ENCODE data around the gene TSEN54.
"Not testable (repeated sequence)": the region's sequence is repeated elsewhere in the genome, so short reads cannot be mapped to it uniquely, and the experiment has no call there.

Gene TSEN54

GRCh38 chr17:75518983-75519537 lies 2.7 kb downstream of the TSEN54 start:
- DNase-seq = no peak

GRCh38 chr17:75520413-75520812 lies 4.1 kb downstream of the TSEN54 start:
- DNase-seq = not testable (repeated sequence)

GRCh38 chr17:75521290-75521689 lies 5.0 kb downstream of the TSEN54 start:
- no peak for DNase-seq

- no peak for DNase-seq
These were observed 5.8 kb downstream of the TSEN54 start for GRCh38 chr17:75521951-75522727.

GRCh38 chr17:75523647-75524046 lies 7.3 kb downstream of the TSEN54 start:
- no peak for DNase-seq

GRCh38 chr17:75524269-75524969 lies 8.1 kb downstream of the TSEN54 start:
- no peak for DNase-seq

GRCh38 chr17:75524970-75525805 lies 8.9 kb downstream of the TSEN54 start, which contains the start of gene LLGL2:
Gene LLGL2, plus strand, starts transcription at chr17:75525697. Its CDS starts 17,730 bp downstream, at chr17:75543427.
- peak; percentile 58 to 85 (median 72) for DNase-seq

- DNase-seq = no peak
These were observed 9.7 kb downstream of the TSEN54 start for GRCh38 chr17:75525806-75526554.

- DNase-seq = no peak
These were observed 10.4 kb downstream of the TSEN54 start for GRCh38 chr17:75526555-75527270.

GRCh38 chr17:75530837-75531720 lies 14.8 kb downstream of the TSEN54 start:
- no peak for DNase-seq

- DNase-seq = no peak
These were observed 15.4 kb downstream of the TSEN54 start for GRCh38 chr17:75531721-75532072.

- DNase-seq = peak in 3 of 4 experiments; percentile 27 to 43 (median 30)
These were observed 18.8 kb downstream of the TSEN54 start for GRCh38 chr17:75535119-75535537.

- no peak for DNase-seq
These were observed 19.5 kb downstream of the TSEN54 start for GRCh38 chr17:75535871-75536270.

GRCh38 chr17:75536366-75536765 lies 20.0 kb downstream of the TSEN54 start:
- no peak for DNase-seq

- no peak for DNase-seq
These were observed 23.8 kb downstream of the TSEN54 start for GRCh38 chr17:75539967-75540729.

- DNase-seq = no peak
These were observed 24.7 kb downstream of the TSEN54 start for GRCh38 chr17:75540923-75541503.

GRCh38 chr17:75542229-75542628 lies 25.9 kb downstream of the TSEN54 start:
- no peak for DNase-seq

- DNase-seq = no peak
These were observed 26.5 kb downstream of the TSEN54 start for GRCh38 chr17:75542728-75543336.

GRCh38 chr17:75544250-75544649 lies 27.9 kb downstream of the TSEN54 start:
- no peak for DNase-seq
